ENCODE measurements around the gene PRPF40B.

DNA sequence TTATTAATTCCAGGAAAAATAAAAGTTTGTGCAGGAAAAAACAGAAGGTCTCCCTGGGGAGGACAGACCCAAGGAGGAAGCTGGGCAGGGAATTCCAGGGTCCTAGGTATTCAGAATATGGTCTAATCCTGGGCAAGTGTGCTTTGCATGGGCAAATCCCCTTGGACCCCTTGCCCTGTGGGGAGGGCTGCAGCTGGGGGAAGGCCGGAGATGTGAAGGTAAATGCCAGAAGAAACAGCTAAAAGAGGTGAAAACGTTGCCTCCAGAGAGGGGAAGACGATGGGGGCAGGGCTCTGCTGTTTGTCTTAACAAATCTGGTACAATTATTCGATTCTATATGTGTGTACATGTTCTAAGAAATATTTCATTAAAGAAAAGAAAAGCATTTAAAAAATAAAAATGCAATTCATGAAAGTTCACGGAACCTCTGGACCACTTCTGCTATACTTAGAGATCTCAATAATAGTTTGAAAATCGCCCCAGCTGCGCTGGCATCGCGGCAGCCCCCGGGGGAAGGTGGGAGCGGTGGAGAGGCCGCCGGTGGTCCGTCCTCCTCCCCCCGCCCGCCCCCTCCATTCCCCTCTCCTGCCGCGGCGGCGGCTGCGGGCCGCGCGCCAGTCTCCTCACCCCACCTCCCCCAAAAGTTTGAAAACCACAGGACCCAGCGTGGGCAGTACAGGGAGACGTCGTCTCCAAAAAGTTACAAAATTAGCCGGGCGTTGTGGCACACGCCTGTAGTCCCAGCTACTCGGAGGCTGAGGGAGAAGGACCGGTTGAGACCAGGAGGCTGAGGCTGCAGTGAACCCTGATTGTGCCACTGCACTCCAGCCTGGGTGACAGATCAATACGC lies 1.5 kb upstream of the PRPF40B start:
- no peak for TF ChIP-seq POLR2A (IDR thresholded peaks at IDR 0.05; ENCODE audit: low read length)
- no peak for TF ChIP-seq GATA1 (IDR thresholded peaks at IDR 0.05; ENCODE audit: low read depth, low read length)
